Ovary (tissue), 9 donors: Measurements from ENCODE around the gene ATP2C1. TPM values are rescaled to one million over a fixed set of nuclear protein-coding genes. Genes with fewer than 3 reads are reported as not detected.

ENCODE experiments used
- DNase-seq, 5 donors: peaks; one replicate each; pipeline ENCODE4 v3.0.0-alpha.2; 2019 to 2020
- H3K27ac ChIP-seq, 2 donors: fragments of 200-600 bp; one replicate each; pipeline versions ENCODE4 v1.5.1 to v1.8.0; 2019 to 2022
- H3K27me3 ChIP-seq: fragments of 200-600 bp; one replicate; pipeline ENCODE4 v1.8.0; 2022
- H3K36me3 ChIP-seq: fragments of 200-600 bp; sonication (generic); one replicate; pipeline ENCODE4 v1.5.1; 2019
- H3K4me1 ChIP-seq: one replicate; pipeline ENCODE4 v1.8.1; 2013; ENCODE audit warnings: mild to moderate bottlenecking, moderate library complexity; ENCODE audit not compliant: insufficient read depth
- H3K4me3 ChIP-seq: fragments of 200-600 bp; sonication (generic); one replicate; pipeline ENCODE4 v1.5.1; 2017
- H3K9me3 ChIP-seq, 2 donors: fragments of 200-600 bp in 1 of 2; sonication (generic) in 1 of 2; one replicate each; pipeline versions ENCODE4 v1.5.1 to v1.8.1; 2013 to 2019; ENCODE audit warnings: mild to moderate bottlenecking in 1 of 2, moderate library complexity in 1 of 2
- EP300 ChIP-seq: sonication (generic); formaldehyde crosslinking; IDR thresholded peaks from one replicate; pipeline ENCODE4 v1.6.1; 2017; ENCODE audit warnings: antibody characterized with exemption
- POLR2A ChIP-seq: fragments of 450-650 bp; IDR thresholded peaks from one replicate; pipeline ENCODE4 v1.6.1; 2017; ENCODE audit warnings: antibody characterized with exemption, mild to moderate bottlenecking, moderate library complexity
- WGBS, 3 donors: extraction: QIAGEN DNeasy Blood & Tissue Kit in 1 of 3; methylation state at CpG; one replicate each; pipeline versions ENCODE4 v1.1.5 to v1.1.7; 2013 to 2017; 5-methylcytosine and 5-hydroxymethylcytosine counted together
- intact Hi-C, 4 donors: fragments of 100-400 bp; cut with DNase I; formaldehyde crosslinking; loops; one replicate each; pipeline versions ENCODE4 v1.11.0 to v1.15.1; 2022 to 2023
- polyA plus RNA-seq, 2 donors: library from polyadenylated mRNA; stranded (reverse); fragments of 200-250 nt in 1 of 2; fragments of 350-450 nt in 1 of 2; fragmentation: Illumina TruSeq in 1 of 2; extraction: RNeasy Lipid Tissue Mini Kit (QIAGEN cat#74804) in 1 of 2; gene quantifications; one replicate each; pipeline ENCODE4 v1.2.3, GENCODE V29; 2013 to 2014
- total RNA-seq, 7 donors: library from RNA; depleted of rRNA in 2 of 7; stranded (reverse); fragments of >200 nt in 2 of 7; fragmentation: NEBNext Ultra II Directional in 3 of 7; extraction: Animal tissue kit (Norgen Biotek cat#: 25700) in 3 of 7; gene quantifications; one replicate each; pipeline versions ENCODE4 v1.1.0 to v1.2.4, GENCODE V29; 2016 to 2023
- TF ChIP-seq, protein P1 (sequence below), 3 donors: fragments of 450-650 bp in 2 of 3; fragments of 200-600 bp in 1 of 3; IDR thresholded peaks; one replicate each; pipeline versions ENCODE4 v1.5.1 to v1.8.0; 2016 to 2022; ENCODE audit warnings: antibody characterized with exemption in 3 of 3, mild to moderate bottlenecking in 1 of 3
- donor health status: DM: no; HTN: no; CAD: no; lungs with moderate emphysema.
- donor health status: DM: no; HTN: no; CAD: no.
- donor health status: Bipolar disorder and iron deficiency.
- donor health status: DM: yes; HTN: yes; CAD: no.
- donor health status: DM: no; HTN: no; CAD: no.
- donor health status: DM: yes; HTN: yes; CAD: no.

The ATP2C1 gene
- total and polyA plus RNA-seq, 9 donors = 27.3 to 88.4 (median 53.0) TPM

DNA sequence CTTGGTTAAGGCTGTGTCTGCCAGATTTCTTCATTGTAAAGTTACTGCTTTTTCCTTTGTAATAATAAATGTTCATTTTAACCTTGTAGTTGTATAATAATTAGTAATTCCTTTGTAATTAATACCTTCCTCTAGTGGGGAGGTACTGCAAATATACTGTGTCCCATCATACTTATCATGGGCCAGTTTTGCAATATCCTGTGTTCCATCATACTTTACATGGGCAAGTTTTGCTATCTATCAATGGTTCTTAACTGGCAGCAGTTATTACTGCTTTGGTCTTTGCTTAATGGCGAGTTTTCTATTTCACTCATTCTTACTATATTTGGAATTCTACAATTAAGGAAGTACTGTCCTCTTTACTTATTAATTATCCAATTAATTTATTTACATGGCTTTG lies 10.6 kb downstream of the ATP2C1 start:
- intact Hi-C loops = no loop called here
- Histone ChIP-seq H3K4me3 (no peak overlapping the region), H3K36me3 (no peaks in the 10 kb centered on the region), H3K27me3 (no peaks in the 10 kb centered on the region), H3K9me3 (no peaks in the 10 kb centered on the region), H3K27ac (no peak overlapping the region), H3K4me1 (peaks cover 3% of the 10 kb centered on the region)
- DNase-seq = no peak
- WGBS, 3 donors = 95 to 98% (median 96%) methylated on average over 1 of the region's 1 CpG
- TF ChIP-seq POLR2A (no peak), EP300 (no peak)
- TF ChIP-seq, protein P1, sequence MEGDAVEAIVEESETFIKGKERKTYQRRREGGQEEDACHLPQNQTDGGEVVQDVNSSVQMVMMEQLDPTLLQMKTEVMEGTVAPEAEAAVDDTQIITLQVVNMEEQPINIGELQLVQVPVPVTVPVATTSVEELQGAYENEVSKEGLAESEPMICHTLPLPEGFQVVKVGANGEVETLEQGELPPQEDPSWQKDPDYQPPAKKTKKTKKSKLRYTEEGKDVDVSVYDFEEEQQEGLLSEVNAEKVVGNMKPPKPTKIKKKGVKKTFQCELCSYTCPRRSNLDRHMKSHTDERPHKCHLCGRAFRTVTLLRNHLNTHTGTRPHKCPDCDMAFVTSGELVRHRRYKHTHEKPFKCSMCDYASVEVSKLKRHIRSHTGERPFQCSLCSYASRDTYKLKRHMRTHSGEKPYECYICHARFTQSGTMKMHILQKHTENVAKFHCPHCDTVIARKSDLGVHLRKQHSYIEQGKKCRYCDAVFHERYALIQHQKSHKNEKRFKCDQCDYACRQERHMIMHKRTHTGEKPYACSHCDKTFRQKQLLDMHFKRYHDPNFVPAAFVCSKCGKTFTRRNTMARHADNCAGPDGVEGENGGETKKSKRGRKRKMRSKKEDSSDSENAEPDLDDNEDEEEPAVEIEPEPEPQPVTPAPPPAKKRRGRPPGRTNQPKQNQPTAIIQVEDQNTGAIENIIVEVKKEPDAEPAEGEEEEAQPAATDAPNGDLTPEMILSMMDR (IDR thresholded peaks at IDR 0.05) = no peak

DNA sequence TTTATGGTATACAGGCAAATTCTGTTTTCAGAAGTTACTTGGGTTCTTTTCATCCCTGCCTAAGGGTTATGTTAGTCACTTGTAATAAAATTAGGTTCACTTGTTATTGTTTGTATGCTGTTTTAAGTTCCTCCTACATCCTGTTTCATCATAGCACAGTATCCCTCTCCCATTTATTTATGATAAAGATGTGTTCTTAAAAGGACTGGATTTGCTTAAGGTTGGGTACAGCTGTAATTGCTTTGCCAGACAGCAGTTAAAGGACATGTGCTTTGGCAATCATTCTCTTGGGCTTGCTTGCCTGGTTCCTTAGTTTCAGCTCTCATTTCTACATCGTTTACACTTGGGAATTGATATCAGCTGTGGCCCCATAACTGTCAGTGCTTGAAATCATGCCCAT lies 11.7 kb downstream of the ATP2C1 start:
- H3K27me3 ChIP-seq = no peaks in the 10 kb centered on the region
- peaks cover 3% of the 10 kb centered on the region for H3K4me1 ChIP-seq
- 15 to 35% (median 25%) methylated on average over 1 of the region's 1 CpG for WGBS, 3 donors
- intact Hi-C loops = no loop called here
- TF ChIP-seq EP300 (no peak), POLR2A (no peak)
- TF ChIP-seq, protein P1 (IDR thresholded peaks at IDR 0.05) = no peak
- no peak overlapping the region for H3K4me3 ChIP-seq
- no peak for DNase-seq
- H3K36me3 ChIP-seq = no peaks in the 10 kb centered on the region
- H3K27ac ChIP-seq = no peak overlapping the region
- H3K9me3 ChIP-seq = no peaks in the 10 kb centered on the region

DNA sequence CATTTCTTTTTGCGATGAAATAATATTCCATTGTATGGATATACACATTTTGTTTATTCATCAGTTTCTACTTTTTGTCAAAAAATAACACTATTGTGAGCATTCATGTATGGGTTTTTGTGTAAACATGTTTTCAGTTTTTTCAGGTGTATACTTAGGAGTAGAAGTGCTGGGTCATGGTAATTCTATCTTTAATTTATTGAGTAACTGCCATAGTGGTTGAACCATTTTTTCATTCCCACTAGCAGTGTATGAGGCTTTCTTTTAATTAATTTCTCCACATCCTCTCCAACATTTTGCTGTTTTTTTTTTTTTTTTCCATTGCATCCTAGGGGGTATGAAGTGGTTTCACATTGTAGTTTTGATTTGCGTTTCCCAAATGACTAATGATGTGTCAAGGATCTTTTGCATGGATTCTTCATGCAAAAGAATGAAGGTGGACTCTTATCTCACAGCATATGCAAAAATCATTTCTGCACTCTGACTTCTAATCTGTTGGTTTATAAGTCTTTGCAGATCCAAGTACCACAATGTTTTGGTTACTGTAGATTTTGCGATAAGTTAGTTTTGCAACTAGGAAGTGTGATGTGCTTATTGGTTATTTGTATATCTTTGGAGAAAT lies 12.6 kb downstream of the ATP2C1 start:
- 95 to 98% (median 96%) methylated on average over 3 of the region's 3 CpGs for WGBS, 3 donors
- DNase-seq = no peak
- Histone ChIP-seq H3K27me3 (no peaks in the 10 kb centered on the region), H3K36me3 (no peaks in the 10 kb centered on the region), H3K27ac (no peak overlapping the region), H3K4me1 (peaks cover 3% of the 10 kb centered on the region), H3K4me3 (no peak overlapping the region), H3K9me3 (no peaks in the 10 kb centered on the region)
- TF ChIP-seq EP300 (no peak), POLR2A (no peak)
- TF ChIP-seq, protein P1 (IDR thresholded peaks at IDR 0.05) = no peak
- intact Hi-C loops = no loop called here

DNA sequence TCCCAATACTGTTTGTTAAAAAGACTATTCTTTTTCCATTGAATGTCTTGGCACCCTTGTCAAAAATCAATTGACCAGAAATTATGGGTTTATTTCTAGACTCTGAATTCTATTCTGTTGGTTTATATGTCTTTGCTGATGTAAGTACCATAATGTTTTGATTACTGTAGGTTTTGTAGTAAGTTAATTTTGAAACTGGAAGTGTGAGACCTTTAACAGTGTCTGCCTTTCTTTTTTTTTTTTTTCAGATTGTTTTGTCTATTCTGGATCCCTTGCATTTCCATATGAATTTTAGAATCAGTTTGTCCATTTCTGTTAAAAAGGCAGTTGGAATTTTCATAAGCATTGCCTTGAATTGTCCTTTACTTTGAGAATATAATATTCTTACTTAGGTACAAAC lies 13.6 kb downstream of the ATP2C1 start:
- no peaks in the 10 kb centered on the region for H3K4me1 ChIP-seq
- no peak for DNase-seq
- H3K27me3 ChIP-seq = no peaks in the 10 kb centered on the region
- intact Hi-C loops = no loop called here
- no peak overlapping the region for H3K27ac ChIP-seq
- TF ChIP-seq, protein P1 (IDR thresholded peaks at IDR 0.05) = no peak
- no peaks in the 10 kb centered on the region for H3K9me3 ChIP-seq
- H3K4me3 ChIP-seq = no peak overlapping the region
- H3K36me3 ChIP-seq = no peaks in the 10 kb centered on the region
